DMS79 treated with DMSO at 0.1 percent for 48 hours (cell line): ENCODE data around the gene CACNG8.

Experiments
- DNase-seq: peaks from one replicate; lab custom pipeline; 2025; lab: John Stamatoyannopoulos, UW

CACNG8 gene

DNA sequence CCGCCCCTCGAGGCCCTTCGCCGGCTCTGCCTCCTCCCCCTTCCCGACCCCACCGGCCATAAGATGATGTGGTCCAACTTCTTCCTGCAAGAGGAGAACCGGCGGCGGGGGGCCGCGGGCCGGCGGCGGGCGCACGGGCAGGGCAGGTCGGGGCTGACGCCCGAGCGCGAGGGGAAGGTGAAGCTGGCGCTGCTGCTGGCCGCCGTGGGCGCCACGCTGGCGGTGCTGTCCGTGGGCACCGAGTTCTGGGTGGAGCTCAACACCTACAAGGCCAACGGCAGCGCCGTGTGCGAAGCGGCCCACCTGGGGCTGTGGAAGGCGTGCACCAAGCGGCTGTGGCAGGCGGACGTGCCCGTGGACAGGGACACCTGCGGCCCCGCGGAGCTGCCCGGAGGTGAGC is 30.1 kb downstream of the CACNG8 start:
- DNase-seq: no peak

DNA sequence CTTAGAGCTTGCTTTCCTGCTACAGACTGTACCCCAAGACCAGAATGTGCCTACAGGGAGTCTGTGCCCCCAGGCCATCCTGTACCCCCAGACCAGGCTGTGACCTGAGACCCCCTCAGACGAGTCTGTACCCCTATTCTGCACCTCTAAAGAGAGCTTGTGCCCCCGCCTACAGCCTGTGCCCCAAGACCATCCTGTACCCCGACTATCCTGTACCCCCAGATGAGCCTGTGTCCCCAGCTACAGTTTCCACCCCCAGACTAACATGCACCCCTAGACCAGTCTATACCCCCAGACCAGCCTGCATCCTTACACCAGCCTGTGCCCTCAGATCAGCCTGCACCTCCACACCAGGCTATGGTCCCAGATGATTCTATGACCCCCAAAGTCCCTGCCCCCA is 30.7 kb downstream of the CACNG8 start:
- no peak for DNase-seq

DNA sequence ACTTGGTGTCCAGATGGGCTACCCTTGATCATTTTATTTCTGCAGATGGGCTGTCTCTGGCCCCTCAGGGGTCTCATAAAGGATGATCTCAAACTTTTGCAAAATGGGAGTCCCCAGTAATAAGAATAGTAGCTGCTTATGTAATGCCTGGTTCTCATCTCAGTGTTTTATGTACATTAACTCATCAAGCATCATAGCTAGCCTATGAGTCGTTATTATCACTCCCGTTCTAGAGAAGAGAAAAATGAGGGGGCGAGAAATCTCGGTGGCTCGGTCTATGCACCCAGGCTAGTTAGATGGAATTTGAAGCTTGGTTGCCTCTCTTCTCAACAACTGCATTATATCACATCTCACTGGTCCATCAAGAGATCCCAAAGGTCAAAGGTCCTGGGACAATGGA is 32.1 kb downstream of the CACNG8 start:
- no peak for DNase-seq

DNA sequence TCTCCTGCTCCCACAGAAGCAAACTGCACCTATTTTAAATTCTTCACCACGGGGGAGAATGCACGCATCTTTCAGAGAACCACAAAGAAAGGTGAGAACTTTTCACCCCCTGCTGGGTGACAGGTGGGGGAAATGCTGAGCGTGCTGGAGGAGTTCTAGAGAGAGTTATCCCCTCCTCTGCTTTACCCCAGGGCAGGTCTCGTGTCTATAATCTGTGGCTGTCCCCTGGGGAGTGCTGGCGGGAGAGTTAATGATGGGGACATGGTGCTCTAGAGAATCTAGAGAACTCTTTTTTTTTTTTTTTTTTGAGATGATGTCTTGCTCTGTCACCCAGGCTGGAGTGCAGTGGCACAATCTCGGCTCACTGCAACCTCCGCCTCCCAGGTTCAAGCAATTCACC is 35.5 kb downstream of the CACNG8 start:
- DNase-seq: no peak

DNA sequence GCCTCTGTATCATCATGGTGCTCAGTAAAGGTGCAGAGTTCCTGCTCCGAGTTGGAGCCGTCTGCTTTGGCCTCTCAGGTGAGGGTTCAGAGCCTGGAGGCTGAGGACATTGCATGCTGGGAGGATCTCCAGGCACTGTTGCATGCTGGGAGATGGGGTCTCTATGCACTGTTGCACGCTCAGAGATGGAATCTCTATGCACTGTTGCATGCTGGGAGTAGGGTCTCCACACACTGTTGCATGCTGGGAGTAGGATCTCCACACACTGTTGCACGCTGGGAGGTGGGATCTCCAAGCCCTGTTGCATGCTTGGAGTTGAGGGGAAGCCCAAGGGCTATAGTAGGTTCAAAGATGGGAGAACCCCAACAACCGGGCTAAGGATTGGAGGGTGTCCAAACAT is 37.0 kb downstream of the CACNG8 start:
- no peak for DNase-seq

DNA sequence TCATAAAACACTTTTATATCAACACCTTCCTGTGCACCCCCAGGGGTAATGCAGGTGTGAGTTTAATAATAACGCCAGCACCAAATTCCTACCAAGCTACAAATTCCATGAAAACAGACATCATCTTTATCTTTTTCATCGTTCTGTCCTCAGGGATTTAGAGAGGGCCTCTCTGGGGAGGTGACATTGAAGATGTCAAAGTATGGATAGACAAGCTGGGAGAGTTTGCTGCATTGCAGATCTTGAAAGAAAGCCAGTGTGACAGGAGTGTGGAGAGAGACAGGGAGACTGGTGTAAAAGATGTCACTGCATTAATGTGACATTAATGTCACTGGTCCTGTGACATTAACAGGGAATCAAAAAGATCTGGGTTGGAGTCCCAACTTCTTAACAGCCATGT is 38.8 kb downstream of the CACNG8 start:
- DNase-seq: no peak

DNA sequence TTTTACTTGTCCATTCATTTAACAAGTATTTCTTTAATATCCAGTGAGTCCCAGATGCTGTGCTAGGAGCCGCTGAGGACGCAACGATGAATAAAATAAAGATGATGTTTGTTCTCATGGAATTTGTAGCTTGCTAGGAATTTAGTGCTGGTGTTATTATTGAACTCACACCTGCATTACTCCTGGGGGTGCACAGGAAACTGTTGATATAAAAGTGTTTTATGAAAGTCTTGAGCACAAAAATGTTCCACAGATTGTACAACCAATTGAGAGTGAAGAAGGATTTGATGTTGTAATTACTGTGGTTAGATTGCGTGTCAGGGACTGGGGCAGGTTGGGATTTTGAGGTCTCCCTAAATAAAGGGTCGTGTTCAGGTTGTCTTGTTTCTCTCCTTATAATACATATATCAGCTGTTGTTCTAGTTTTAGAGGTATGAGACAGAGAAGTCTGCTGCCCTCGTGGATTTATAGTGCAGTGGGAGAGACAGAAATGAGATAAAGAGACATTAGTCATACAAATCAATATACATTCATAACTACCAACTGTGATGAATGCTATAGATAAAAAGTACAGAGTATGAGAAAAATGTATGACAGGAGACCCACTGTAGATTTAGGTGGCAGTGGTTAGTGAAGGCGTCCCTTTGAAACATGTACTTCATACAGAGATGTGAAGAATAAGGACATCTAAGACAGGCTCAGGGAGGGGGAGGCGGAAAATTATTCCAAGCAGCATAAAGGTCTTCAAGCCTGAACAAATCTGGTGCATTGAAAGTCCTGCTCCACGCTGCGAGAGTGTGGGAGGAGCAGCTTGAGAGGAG is 40.0 kb downstream of the CACNG8 start:
- no peak for DNase-seq

DNA sequence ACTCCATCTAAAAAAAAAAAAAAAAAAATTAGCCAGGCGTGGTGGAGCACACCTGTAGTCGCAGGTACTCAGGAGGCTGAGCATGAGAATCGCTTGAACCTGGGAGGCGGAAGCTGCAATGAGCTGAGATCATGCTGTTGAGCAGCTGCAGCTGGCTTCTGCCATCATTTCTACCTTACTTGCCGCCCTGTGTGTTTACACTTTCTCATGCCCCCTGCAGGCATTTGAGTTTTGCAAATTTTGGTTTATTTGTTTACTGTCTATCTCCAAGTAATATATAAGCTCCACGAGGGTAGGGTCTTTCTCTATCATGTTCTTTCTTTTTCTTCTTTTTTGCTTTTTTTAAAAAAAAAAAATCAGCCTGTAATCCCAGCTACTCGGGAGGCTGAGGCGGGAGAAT is 46.7 kb downstream of the CACNG8 start:
- DNase-seq: no peak

DNA sequence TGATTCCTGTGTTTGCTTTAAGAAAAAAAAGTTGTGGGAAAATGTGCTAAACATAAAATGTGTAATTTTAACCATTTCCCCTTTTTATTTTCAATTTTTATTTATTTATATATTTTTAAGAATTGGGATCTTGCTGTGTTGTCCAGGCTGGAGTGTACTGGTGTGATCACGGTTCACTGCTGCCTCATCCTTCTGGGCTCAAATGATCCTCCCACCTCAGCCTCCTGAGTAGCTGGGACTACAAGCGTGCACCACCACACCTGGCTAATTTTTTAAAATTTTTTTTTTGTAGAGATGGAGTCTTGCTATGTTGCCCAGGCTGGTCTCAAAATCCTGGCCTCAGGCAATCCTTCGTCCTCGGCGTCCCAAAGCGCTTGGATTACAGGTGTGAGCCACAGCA is 47.7 kb downstream of the CACNG8 start:
- DNase-seq: no peak

DNA sequence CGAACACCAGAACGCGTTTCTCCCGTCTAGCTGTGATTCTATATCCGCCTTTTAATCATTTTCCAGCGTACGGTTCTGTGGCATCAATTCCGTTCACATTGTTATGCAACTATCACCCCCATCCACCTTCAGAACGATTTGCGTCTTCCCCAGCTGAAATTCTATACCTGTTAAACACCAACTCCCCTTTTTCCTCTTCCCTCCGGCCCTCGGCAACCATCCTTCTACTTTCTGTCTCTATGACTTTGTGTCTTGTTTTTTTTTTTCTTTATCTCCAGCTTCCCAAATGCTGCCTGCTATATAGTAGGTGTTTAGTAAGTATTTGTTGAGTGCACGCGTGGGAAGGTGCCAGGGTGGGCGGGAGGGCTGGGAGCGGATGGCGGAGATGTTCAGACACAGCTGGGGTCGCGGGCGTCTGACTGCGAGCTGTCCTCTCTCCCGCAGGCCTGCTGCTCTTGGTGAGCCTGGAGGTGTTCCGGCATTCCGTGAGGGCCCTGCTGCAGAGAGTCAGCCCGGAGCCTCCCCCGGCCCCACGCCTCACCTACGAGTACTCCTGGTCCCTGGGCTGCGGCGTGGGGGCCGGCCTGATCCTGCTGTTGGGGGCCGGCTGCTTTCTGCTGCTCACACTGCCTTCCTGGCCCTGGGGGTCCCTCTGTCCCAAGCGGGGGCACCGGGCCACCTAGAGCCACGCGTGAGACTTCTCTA is 48.9 kb downstream of the CACNG8 start:
- no peak for DNase-seq

DNA sequence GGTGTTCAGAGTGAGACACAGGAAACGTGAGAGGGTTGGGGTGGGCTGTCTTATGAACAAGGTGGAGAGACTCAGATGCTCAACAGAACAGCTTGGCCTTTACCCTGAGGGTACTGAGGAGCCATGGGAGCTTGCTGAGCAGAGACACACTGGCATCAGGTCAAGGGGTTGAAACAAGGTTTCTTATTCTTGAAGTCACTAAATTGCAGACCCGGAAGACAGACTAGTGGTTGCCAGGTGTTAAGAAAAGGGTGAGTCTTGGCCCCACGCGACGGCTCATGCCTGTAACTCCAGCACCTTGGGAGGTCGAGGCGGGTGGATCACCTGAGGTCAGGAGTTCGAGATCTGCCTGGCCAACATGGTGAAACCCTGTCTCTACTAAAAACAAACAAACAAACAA is 51.1 kb downstream of the CACNG8 start:
- no peak for DNase-seq

DNA sequence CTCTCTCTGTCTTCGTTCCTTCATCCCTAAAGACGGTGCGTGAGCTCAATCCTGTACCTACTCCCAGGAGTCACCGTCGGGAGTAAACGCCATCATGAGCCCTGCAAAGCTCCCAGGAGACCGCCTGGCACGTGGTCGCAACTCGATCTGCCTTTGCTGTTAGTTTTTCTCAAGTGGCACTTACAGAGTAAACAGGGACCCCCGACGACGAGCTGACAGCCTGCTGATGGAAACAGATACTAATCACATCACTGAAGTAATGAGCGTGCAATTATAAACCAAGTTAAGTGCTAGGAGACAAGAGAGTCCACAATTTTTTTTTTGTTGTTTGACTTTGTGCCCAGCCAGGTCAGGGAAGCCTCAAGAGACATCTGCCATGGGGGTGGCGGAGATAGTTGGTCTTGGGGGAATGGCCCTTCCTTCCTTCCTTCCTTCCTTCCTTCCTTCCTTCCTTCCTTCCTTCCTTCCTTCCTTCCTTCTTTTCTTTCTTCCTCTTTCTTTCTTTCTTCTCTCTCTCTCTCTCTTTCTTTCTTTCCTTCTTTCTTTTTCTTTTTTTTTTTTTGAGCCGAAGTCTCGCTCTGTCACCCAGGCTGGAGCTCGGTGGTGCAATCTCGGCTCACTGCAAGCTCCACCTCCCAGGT is 52.3 kb downstream of the CACNG8 start:
- peak; percentile 71 for DNase-seq

DNA sequence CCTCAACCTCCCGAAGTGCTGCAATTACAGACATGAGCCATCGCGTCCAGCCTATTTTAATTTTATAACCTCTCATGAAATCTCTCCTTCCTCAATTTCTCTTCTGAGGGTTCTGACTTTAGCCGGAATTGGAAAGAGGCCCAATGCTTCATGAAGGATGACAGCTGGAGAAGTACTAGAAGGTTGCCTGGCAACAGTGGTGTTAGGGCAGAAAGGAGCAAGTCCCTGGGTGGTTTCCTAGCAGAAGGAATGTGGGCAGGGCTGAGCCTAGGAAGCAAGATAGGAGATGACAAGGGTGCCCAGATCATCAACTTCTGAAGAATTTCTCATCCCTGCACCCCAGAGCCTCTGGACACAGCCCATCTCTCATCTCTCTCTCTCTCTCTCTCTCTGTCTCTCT is 54.5 kb downstream of the CACNG8 start:
- DNase-seq: peak; percentile 91

DNA sequence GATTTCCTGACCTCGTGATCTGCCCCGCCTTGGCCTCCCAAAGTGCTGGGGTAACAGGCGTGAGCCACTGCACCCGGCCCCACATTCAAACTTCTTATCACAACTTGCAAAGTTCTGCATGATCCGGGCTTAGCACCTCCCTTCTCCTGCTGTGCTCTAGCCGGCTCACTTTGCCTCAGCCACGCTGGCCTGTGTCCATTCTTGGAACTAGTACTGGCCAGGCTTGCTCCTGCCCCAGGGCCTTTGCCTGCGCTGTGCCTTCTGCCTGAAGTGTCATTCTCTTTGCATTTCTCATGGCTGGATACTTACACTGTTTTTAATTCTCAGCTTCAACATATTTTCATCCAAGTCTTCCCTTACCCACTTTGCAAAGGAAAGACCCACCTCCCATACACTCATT is 58.6 kb downstream of the CACNG8 start:
- DNase-seq: no peak

DNA sequence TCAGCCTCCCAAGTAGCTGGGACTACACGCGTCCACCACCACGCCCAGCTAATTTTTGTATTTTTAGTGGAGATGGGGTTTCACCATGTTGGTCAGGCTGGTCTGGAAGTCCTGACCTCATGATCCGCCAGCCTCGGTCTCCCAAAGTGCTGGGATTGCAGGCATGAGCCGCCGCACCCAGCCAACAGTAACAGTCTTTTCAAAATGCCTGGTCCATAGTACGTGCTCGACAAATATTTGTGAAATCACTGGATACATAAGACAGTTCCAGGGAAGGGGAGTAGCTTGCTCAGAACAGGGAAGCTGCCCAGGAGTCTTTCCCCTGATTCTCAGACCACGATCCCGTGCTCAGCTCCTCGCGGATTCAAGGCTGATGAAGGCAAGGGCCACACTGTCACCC is 59.2 kb downstream of the CACNG8 start:
- DNase-seq: no peak

DNA sequence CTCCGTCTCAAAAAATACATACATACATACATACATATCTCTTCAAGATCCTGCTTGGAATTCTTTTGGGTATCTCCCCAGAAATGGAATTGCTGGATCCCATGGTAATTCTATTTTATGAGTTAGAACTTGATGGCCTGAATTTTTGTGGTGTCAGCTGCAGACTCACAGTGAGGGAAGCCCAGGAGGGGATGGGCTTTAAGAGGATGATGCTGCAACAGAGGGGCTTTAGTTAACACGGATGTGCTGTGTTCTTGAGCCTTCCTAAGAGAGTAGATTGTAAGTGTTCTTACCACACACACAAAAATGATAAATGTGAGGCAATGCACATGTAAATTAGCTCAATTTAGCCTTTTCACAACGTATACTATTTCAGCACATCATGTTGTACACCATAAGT is 60.5 kb downstream of the CACNG8 start:
- no peak for DNase-seq

DNA sequence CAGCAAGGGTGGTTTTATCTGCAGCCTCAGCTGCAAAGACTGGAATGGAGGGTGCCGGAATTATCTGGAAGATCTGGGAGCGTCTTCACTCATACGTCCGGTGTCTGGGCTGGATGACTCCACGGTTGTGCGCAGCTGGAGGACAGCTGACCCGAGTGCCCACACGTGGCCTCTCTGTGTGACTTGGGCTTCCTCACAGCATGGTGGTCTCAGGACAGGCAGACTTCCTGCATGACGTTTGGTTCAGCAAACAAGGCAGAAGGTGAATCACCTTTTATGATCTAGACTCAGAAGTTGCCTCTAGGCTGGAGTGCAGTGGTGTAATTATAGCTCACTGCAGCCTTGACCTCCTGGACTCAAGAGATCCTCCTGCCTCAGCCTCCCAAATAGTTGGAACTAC is 61.9 kb downstream of the CACNG8 start:
- DNase-seq: no peak

DNA sequence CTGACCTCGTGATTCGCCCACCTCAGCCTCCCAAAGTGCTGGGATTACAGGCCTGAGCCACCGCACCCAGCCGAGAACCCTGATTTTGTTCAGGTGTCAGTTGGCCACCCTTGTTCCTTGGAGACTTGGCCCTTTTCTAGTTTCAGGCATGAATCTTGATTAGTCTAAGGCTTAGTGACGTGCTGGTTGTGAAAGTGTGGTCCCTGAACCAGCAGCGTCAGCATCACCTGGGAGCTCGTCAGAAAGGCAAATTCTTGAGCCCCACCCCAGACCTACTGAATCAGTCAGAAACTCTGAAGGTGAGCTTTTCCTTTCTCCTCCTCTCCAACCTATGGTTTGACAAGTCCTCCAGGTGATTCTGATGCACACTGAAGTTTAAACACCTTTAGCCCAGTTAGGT is 63.9 kb downstream of the CACNG8 start:
- DNase-seq: no peak

DNA sequence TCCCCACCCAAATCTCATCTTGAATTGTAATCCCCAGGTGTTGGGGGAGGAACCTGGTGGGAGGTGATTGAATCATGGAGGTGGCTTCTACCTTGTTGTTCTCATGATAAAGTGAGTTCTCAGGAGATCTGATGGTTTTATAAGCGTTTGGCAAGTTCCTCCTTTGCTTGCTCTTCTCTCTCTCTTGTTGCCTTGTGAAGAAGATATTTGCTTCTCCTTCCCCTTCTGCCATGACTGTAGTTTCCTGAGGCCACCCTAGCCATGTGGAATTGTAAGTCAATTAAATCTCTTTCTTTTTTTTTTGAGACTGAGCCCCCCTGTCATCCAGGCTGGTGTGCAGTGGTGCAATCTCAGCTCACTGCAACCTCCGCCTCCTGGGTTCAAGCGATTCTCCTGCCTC is 66.6 kb downstream of the CACNG8 start:
- no peak for DNase-seq

DNA sequence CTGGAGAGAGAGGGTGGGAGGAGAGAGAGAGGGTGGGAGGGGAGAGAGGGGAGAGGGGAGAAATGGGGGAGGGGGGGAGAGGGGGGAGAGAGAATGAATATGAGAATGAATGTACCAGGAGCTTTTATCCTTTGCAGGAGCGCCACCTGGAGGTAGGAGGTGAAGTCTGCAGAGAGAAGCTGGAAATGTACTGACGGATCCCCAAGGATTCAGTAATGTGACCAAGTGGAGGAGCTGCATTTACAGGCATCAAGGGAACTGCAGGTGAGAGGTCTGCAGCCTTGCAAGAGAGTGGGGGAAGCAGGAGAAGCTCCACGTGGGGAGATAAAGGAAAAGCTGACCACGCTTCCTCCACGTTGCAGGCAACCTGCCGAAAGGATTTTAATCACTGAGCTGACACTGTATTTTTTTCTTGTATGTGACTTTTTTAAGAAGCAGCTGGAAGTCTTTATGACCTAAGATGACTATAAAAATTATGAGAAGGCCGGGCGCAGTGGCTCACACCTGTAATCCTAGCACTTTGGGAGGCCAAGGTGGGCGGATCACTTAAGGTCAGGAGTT is 67.3 kb downstream of the CACNG8 start:
- peak; percentile 31 for DNase-seq

DNA sequence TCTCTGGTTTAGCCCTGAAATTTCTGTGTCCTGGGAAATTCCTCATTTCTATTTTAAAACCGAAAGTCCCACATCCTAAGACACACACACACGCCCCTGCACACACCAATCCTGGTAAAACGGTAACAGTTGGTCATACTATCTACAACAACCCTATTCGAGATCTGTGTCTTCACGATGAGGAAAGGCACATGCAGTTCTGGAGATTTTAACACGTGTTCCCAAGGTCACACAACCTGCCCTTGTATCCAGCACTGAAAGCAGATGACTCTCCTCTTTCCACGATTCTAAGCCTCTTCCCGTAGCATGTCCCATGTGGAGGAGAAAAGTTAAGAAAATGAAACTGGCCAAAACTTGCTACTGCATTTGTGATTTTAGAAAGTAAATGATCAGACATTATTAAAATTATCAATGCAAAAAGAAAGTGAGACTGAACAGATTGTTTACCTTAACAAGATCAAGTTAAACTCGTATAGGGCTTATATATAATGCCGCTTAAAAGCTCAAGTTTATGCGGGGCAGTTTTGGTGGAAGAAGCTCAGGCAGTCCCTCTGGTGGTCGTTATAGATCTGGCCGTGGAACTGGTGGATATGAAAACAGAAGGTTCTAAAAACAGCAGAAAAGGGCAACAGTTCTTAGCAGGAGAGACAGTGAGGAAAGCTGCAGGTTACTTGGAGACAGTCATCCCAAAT is 68.3 kb downstream of the CACNG8 start:
- DNase-seq: no peak
